ENCODE measurements around the gene WDR4.

DNA sequence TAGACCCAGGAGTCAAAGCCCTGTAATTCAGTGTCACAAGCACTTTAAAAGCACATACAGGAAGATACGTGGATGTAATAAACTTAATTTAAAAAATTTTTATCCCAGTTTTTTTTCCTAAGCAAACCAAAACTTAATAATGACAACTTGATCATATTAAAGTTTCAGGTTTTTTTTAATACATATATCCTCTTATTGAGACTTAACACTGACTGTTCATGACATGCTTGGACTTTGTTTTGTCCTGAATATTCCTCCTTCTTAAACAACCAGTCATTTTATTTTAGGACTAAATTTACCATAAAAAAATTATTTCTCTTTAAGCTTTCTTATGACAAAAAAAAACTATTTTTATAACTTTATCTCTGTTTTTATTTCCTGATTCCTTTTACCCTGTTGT, 64.1 kb downstream of the WDR4 start:
- TF ChIP-seq POLR2A (IDR thresholded peaks at IDR 0.05; ENCODE audit: low read depth, low read length): no peak
- no peak for TF ChIP-seq CBX3 (IDR thresholded peaks at IDR 0.05; ENCODE audit: borderline replicate concordance, low read depth)
- TF ChIP-seq, protein P1, sequence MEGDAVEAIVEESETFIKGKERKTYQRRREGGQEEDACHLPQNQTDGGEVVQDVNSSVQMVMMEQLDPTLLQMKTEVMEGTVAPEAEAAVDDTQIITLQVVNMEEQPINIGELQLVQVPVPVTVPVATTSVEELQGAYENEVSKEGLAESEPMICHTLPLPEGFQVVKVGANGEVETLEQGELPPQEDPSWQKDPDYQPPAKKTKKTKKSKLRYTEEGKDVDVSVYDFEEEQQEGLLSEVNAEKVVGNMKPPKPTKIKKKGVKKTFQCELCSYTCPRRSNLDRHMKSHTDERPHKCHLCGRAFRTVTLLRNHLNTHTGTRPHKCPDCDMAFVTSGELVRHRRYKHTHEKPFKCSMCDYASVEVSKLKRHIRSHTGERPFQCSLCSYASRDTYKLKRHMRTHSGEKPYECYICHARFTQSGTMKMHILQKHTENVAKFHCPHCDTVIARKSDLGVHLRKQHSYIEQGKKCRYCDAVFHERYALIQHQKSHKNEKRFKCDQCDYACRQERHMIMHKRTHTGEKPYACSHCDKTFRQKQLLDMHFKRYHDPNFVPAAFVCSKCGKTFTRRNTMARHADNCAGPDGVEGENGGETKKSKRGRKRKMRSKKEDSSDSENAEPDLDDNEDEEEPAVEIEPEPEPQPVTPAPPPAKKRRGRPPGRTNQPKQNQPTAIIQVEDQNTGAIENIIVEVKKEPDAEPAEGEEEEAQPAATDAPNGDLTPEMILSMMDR (IDR thresholded peaks at IDR 0.05 in 2 of 3, conservative IDR thresholded peaks at IDR 0.05 in 1 of 3; ENCODE audit: control insufficient read depth in 2 of 3, extremely low read depth in 1 of 3, insufficient read depth in 1 of 3, low read depth in 3 of 3, low read length in 3 of 3): no peak
- no peak for TF ChIP-seq IRF3 (IDR thresholded peaks at IDR 0.05)
- TF ChIP-seq ZNF274 (IDR thresholded peaks at IDR 0.05; ENCODE audit: insufficient read depth, insufficient read length): no peak
